HG02623 (cell line): ENCODE data around the gene ZNF397.
"Not testable (repeated sequence)": the region's sequence is repeated elsewhere in the genome, so short reads cannot be mapped to it uniquely, and the experiment has no call there.

ENCODE experiments used
- ATAC-seq: cut with Tn5 transposase; IDR thresholded peaks from one replicate; pipeline ENCODE4 v1.9.1; 2021; ENCODE audit warnings: moderate library complexity; ENCODE audit not compliant: unreplicated experiment

Gene ZNF397

GRCh38 chr18:35240664-35241447 is at the start of gene ZNF397:
Gene ZNF397, plus strand, starts transcription at chr18:35241034. Its CDS starts 1,437 bp downstream, at chr18:35242471.
- peak; percentile 99 for ATAC-seq

DNA sequence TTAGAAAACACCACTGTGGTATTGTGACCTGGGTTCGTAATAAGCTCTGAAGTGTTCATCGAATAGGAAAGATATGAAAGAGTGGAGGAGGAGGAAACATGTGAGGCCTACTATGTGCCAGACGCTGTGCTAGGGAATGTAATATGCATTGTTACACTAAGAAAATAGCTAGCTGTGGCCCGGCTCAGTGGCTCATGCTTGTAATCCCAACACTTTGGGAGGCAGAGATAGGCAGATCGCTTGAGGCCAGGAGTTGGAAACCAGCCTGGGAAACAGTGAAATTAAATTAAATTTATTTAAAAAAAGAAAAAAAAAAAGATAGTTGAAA is 49.2 kb upstream of the ZNF397 start:
- no peak for ATAC-seq

DNA sequence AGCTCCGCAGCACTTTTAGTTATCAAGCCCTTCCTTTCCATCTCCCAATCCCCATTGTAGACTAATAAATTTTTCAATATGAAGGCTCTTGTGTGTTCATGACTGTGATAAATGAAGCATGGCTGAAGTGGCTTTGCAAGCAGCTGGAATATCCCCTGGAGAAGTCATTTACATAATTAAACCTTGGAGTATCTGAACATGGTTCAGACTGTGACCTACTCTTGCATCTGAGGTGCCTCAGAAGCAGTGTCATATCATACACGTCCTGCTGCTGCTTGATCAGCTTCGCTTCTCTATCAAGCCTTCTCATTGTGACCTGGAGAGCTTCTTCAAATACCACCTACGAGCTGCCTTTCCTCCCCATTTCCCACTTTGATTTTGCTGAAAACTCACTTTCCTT is 48.4 kb upstream of the ZNF397 start:
- no peak for ATAC-seq

DNA sequence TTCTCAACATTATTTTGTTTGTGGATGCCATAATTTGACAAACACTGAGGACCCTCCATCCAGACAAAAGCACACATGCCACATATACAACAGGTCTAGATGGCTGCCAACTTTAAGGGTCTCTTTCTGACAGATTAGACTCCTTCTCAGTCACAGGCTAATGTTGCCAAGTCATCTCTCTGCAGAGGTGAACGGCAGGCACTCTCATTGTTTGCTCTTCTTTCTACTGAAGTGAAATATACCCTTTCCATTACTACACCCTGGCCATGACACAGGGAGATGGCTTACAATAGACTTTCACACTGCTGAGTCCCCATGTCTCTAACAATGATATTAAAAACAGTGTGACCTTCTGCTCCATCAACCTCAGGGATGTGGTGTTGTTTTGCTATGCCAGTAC is 47.5 kb upstream of the ZNF397 start:
- no peak for ATAC-seq

DNA sequence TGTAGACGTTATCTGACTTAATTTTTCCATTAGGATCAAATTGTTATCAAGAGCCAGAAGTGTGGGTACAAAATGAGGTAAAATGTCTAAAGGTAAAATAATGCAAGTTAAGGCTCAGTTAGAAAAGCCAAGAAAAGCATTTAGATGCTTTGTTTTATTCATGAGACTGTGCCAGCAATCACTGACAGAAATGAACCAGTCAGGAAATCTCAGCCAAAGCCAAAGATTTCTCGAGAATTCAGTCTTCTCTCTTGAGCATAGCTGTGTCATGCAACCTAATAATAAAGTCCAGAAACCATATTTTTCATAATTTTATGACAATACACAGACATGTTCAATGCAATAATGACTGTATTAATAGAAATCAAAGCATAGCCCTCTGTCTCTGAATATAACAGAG is 43.5 kb upstream of the ZNF397 start:
- ATAC-seq = no peak

GRCh38 chr18:35201256-35201931 is 39.4 kb upstream of the ZNF397 start:
- ATAC-seq = no peak

DNA sequence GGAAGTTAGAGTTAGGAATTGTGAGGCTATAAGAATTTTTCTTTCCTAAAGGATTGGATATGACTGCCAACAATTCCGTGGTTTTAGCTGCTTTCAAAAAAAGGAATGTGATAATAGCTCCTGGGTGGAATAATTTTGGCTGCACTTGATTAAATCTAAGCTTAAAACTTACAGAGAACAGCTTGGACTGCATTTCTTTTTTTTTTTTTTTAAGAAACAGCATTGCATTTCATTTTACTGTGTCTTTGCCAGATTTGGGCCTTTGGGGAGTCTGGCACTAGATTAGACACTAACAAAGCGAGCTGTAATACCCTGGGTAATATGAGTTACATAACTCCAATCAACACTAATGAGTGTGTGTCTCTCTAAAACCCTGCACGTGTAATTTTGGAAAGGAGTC is 37.8 kb upstream of the ZNF397 start:
- no peak for ATAC-seq

DNA sequence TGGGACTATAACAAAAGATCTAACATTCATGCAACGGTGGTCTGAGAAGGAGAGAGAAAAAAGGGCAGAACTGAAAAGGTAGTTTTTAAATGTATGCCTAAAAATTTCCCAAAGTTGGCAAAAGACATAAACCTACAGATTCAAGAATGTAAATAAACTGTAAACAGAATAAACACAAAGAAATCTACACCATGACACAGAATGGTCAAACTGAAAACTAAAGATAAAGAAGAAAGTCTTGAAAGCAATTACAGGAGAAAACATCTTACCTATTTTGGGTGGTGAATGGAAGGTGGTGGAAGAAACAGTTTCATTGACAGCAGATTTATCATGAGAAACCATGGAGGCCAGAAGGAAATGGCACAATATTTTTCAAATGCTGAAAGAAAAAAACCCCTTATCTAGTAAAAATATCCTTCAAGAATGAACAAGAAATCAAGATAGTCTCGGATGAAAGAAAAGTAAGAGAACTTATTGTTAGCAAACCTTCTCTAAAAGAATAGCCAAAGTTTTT is 35.6 kb upstream of the ZNF397 start:
- ATAC-seq = no peak

DNA sequence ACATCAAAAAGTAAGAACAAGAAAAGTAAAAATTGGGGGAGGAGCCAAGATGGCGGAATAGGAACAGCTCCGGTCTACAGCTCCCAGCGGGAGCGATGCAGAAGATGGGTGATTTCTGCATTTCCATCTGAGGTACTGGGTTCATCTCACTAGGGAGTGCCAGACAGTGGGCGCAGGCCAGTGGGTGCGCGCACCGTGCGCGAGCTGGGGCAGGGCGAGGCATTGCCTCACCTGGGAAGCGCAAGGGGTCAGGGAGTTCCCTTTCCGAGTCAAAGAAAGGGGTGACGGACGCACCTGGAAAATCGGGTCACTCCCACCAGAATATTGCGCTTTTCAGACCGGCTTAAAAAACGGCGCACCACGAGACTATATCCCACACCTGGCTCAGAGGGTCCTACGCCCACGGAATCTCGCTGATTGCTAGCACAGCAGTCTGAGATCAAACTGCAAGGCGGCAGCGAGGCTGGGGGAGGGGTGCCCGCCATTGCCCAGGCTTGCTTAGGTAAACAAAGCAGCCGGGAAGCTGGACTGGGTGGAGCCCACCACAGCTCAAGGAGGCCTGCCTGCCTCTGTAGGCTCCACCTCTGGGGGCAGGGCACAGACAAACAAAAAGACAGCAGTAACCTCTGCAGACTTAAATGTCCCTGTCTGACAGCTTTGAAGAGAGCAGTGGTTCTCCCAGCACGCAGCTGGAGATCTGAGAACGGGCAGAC is 34.9 kb upstream of the ZNF397 start:
- not testable (repeated sequence) for ATAC-seq

GRCh38 chr18:35215026-35215425 is 25.8 kb upstream of the ZNF397 start:
- ATAC-seq = no peak

DNA sequence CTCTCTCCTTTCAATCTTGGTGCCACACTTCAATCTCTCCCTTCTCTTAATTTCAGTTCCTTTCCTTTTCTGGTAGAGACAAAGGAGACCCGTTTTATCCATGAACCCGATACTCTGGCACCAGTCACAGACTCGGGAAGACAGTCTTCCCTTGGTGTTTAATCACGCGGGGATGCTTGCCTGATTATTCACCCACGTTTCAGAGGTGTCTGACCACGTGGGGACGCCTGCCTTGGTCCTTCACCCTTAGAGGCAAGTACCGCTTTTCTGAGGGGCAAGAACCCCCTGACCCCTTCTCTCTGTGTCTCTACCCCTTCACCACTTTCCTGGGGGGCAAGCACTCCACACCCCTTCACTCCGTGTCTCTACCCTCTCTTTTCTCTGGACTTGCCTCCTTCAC is 24.2 kb upstream of the ZNF397 start:
- not testable (repeated sequence) for ATAC-seq

- not testable (repeated sequence) for ATAC-seq
Measured at GRCh38 chr18:35219331-35219730, 21.5 kb upstream of the ZNF397 start.

DNA sequence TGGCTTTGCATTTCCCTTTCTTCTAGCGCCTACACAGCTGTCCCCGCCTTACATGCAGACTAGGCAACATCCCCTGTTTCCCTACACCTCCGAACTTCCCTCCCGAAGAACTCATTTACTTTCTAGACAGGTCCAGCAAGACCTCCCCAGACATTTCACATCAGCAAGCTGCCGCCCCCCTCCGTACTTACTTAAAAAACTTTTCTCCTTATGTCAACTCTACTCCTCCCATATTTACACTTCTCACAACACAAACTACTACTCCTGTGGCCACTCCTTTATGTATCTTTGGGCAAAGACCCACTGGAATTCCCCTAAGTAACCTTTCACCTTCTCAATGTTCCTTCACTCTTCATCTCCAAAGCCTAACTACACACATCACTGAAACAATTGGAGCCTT is 20.4 kb upstream of the ZNF397 start:
- ATAC-seq = no peak

- ATAC-seq = no peak
Measured at GRCh38 chr18:35223797-35224196, 17.0 kb upstream of the ZNF397 start.

- no peak for ATAC-seq
Measured at GRCh38 chr18:35227254-35227653, 13.6 kb upstream of the ZNF397 start.

GRCh38 chr18:35231052-35231451 is 9.8 kb upstream of the ZNF397 start:
- peak; percentile 73 for ATAC-seq

- no peak for ATAC-seq
Measured at GRCh38 chr18:35236571-35237363, 4.1 kb upstream of the ZNF397 start.

- ATAC-seq = no peak
Measured at GRCh38 chr18:35239314-35239713, 1.5 kb upstream of the ZNF397 start.

- ATAC-seq = no peak
Measured at GRCh38 chr18:35241448-35241804, 592 bp downstream of the ZNF397 start.

DNA sequence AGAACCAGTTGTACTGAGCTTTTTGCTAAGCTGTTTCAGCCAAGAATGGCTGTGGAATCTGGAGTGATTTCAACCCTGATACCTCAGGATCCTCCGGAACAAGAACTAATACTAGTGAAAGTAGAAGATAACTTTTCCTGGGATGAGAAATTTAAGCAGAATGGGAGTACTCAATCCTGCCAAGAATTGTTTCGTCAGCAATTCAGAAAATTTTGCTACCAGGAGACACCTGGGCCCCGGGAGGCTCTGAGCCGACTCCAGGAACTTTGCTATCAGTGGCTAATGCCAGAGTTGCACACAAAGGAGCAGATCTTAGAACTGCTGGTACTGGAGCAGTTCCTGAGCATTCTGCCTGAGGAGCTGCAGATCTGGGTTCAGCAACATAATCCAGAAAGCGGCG is 1.6 kb downstream of the ZNF397 start:
- no peak for ATAC-seq

GRCh38 chr18:35244671-35245070 is 3.8 kb downstream of the ZNF397 start:
- no peak for ATAC-seq
